NCI-H146 treated with DMSO at 0.1 percent for 48 hours (cell line): ENCODE measurements around the gene BFAR.
"Not testable (repeated sequence)": the region's sequence is repeated elsewhere in the genome, so short reads cannot be mapped to it uniquely, and the experiment has no call there.

Source experiments
- DNase-seq: peaks from one replicate; lab custom pipeline; 2025; ENCODE audit not compliant: unreplicated experiment; lab: John Stamatoyannopoulos, UW

The BFAR gene

GRCh38 chr16:14685870-14686793, 53.4 kb downstream of the BFAR start:
- not testable (repeated sequence) for DNase-seq

GRCh38 chr16:14694129-14694528, 61.4 kb downstream of the BFAR start, which contains the start of gene PLA2G10:
Gene PLA2G10 (minus strand): TSS chr16:14694308. CDS start chr16:14694229, 79 bp downstream.
- DNase-seq: not testable (repeated sequence)

GRCh38 chr16:14701859-14702258, 69.1 kb downstream of the BFAR start:
- DNase-seq: not testable (repeated sequence)

GRCh38 chr16:14702672-14703071, 69.9 kb downstream of the BFAR start:
- DNase-seq: not testable (repeated sequence)

- not testable (repeated sequence) for DNase-seq
These were observed 70.6 kb downstream of the BFAR start, which contains the start of gene NPIPA3 for GRCh38 chr16:14703156-14704011. Gene NPIPA3 (plus strand): TSS chr16:14703411. CDS start chr16:14708944, 5,533 bp downstream.
